A549 (cell line): ENCODE results near the gene MIOX. TPM values are rescaled to one million over a fixed set of nuclear protein-coding genes. Genes with fewer than 3 reads are reported as not detected.

ENCODE experiments used
- ATAC-seq, 2 experiments: fragments of 200-7000 bp in 1 of 2; fragments of >200 bp in 1 of 2; cut with Nextera tagmentation in 1 of 2; cut with Tn5 transposase in 1 of 2; 3 replicates each; pipeline versions ENCODE4 v1.8.0 to v1.9.1; 2018 to 2020; ENCODE audit warnings: mild to moderate bottlenecking in 1 of 2, moderate library complexity in 1 of 2
- CTCF ChIA-PET: fragments of 300-600 bp; sonication (Branson Sonifier 250); formaldehyde crosslinking; extraction: SDS; loops from one replicate; lab custom pipeline; 2021; ENCODE audit warnings: antibody characterized with exemption, inconsistent platforms; lab: Yijun Ruan, JAX
- POLR2A ChIA-PET: fragments of 350-600 bp; formaldehyde crosslinking; extraction: SDS; loops from one replicate; lab custom pipeline; 2021; ENCODE audit warnings: antibody characterized with exemption, inconsistent platforms; lab: Yijun Ruan, JAX
- DNase-seq, 2 experiments: peaks; one replicate each; pipeline versions ENCODE4 v3.0.0 to v3.0.0-alpha.2; 2011 to 2016; ENCODE audit warnings: low read depth in 1 of 2, low spot score in 1 of 2
- FAIRE-seq: peaks from 2 replicates; lab custom pipeline; 2011; peaks lifted over from hg19 to GRCh38; lab: Jason Lieb, UNC
- H3K27ac ChIP-seq, 2 experiments: fragments of >200 bp; sonication (Bioruptor Twin); formaldehyde crosslinking; 3 replicates each; pipeline ENCODE4 v1.5.1; 2016 to 2017
- H3K4me1 ChIP-seq: fragments of >200 bp; sonication (Bioruptor Twin); formaldehyde crosslinking; 3 replicates; pipeline ENCODE4 v1.6.1; 2016
- H3K4me2 ChIP-seq: fragments of >200 bp; sonication (Bioruptor Twin); formaldehyde crosslinking; 3 replicates; pipeline ENCODE4 v1.6.1; 2016
- H3K4me3 ChIP-seq: fragments of >200 bp; sonication (Bioruptor Twin); formaldehyde crosslinking; 3 replicates; pipeline ENCODE4 v1.5.1; 2016
- H3K9me3 ChIP-seq: fragments of >200 bp; sonication (Bioruptor Twin); formaldehyde crosslinking; 3 replicates; pipeline ENCODE4 v1.6.1; 2016
- ATOH8 ChIP-seq: fragments of 250-450 bp; sonication (Bioruptor Pico); IDR thresholded peaks from 2 replicates; pipeline ENCODE4 v1.5.0; 2020; ENCODE audit warnings: low read depth, mild to moderate bottlenecking, moderate library complexity
- CBX2 ChIP-seq: fragments of 200-600 bp; sonication (generic); IDR thresholded peaks from 2 replicates; pipeline ENCODE4 v1.6.1; 2016; ENCODE audit warnings: low read depth, mild to moderate bottlenecking, borderline replicate concordance
- CBX8 ChIP-seq: fragments of 200-600 bp; sonication (generic); IDR thresholded peaks from 2 replicates; pipeline ENCODE4 v1.6.1; 2016
- CHD4 ChIP-seq: fragments of 200-600 bp; sonication (generic); IDR thresholded peaks from 2 replicates; pipeline ENCODE4 v1.6.1; 2016; ENCODE audit warnings: antibody characterized with exemption, mild to moderate bottlenecking, borderline replicate concordance
- HDAC2 ChIP-seq: fragments of 200-600 bp; sonication (generic); IDR thresholded peaks from 2 replicates; pipeline ENCODE4 v1.6.1; 2016
- HOXA7 ChIP-seq: fragments of 250-450 bp; sonication (Bioruptor Pico); IDR thresholded peaks from 2 replicates; pipeline ENCODE4 v1.5.0; 2020; ENCODE audit warnings: mild to moderate bottlenecking, moderate library complexity
- HOXB13 ChIP-seq: fragments of 250-450 bp; sonication (Bioruptor Pico); IDR thresholded peaks from 2 replicates; pipeline ENCODE4 v1.5.0; 2020; ENCODE audit warnings: low read depth, mild to moderate bottlenecking, moderate library complexity
- HOXB5 ChIP-seq: fragments of 250-450 bp; sonication (Bioruptor Pico); IDR thresholded peaks from 2 replicates; pipeline ENCODE4 v1.5.0; 2020; ENCODE audit warnings: mild to moderate bottlenecking, moderate library complexity
- JUNB ChIP-seq: fragments of >200 bp; sonication (Bioruptor Twin); formaldehyde crosslinking; IDR thresholded peaks from 2 replicates; pipeline ENCODE4 v1.6.1; 2016
- KDM1A ChIP-seq: fragments of 200-600 bp; sonication (generic); IDR thresholded peaks from 2 replicates; pipeline ENCODE4 v1.6.1; 2016; ENCODE audit warnings: low read depth, mild to moderate bottlenecking
- KDM5A ChIP-seq: fragments of 200-600 bp; sonication (generic); IDR thresholded peaks from 2 replicates; pipeline ENCODE4 v1.6.1; 2016; ENCODE audit warnings: antibody characterized with exemption, mild to moderate bottlenecking
- NPAS2 ChIP-seq: fragments of 250-450 bp; sonication (Bioruptor Pico); IDR thresholded peaks from 2 replicates; pipeline ENCODE4 v1.8.0; 2022; ENCODE audit warnings: mild to moderate bottlenecking, moderate library complexity, borderline replicate concordance
- POLR2A ChIP-seq: IDR thresholded peaks from 2 replicates; pipeline ENCODE4 v1.6.1; 2012; ENCODE audit warnings: mild to moderate bottlenecking, low read length
- POLR2AphosphoS2 ChIP-seq: conservative IDR thresholded peaks from 2 replicates; pipeline ENCODE4 v1.6.1; 2012; ENCODE audit warnings: low read length, improper control_type of control experiment, inconsistent platforms
- RCOR1 ChIP-seq: fragments of 150-350 bp; IDR thresholded peaks from 2 replicates; pipeline ENCODE4 v1.6.1; 2014; ENCODE audit warnings: antibody characterized with exemption, low read length, low read depth
- RNF2 ChIP-seq: fragments of 200-600 bp; sonication (generic); IDR thresholded peaks from 2 replicates; pipeline ENCODE4 v1.6.1; 2016; ENCODE audit warnings: low read depth, mild to moderate bottlenecking, antibody characterized with exemption, moderate library complexity, borderline replicate concordance
- TFCP2L1 ChIP-seq: fragments of 250-450 bp; sonication (Bioruptor Pico); IDR thresholded peaks from 2 replicates; pipeline ENCODE4 v1.5.0; 2021; ENCODE audit warnings: mild to moderate bottlenecking
- ZC3H11A ChIP-seq: fragments of 450-650 bp; IDR thresholded peaks from 2 replicates; pipeline ENCODE4 v1.6.1; 2014; ENCODE audit warnings: antibody characterized with exemption, mild to moderate bottlenecking
- ZSCAN20 ChIP-seq: fragments of 250-450 bp; sonication (Bioruptor Pico); IDR thresholded peaks from 2 replicates; pipeline ENCODE4 v1.8.0; 2022; ENCODE audit warnings: mild to moderate bottlenecking, moderate library complexity
- WGBS: methylation state at CpG from one replicate; pipeline ENCODE4 v1.1.6; 2017; ENCODE audit errors: missing lambda C conversion rate; 5-methylcytosine and 5-hydroxymethylcytosine counted together
- polyA plus RNA-seq, 4 experiments: library from polyadenylated mRNA; depleted of rRNA in 3 of 4; stranded (reverse); fragments of >200 nt; fragmentation: RNase III in 1 of 4; extraction: RNeasy Plus Mini Kit Qiagen cat#74134 plus additional on column Dnase treatment in 1 of 4; gene quantifications; 2 replicates in 3 of 4; 3 replicates in 1 of 4; pipeline ENCODE4 v1.2.3, GENCODE V29; 2011 to 2017
- TF ChIP-seq, protein P1 (sequence below): fragments of >200 bp; sonication (Bioruptor Twin); formaldehyde crosslinking; IDR thresholded peaks from 3 replicates; pipeline ENCODE4 v1.5.1; 2016
- TF ChIP-seq, protein P2 (sequence below): IDR thresholded peaks from 2 replicates; pipeline ENCODE4 v1.6.1; 2012
- TF ChIP-seq, protein P3 (sequence below): fragments of 450-650 bp; IDR thresholded peaks from 2 replicates; pipeline ENCODE4 v1.6.1; 2014; ENCODE audit warnings: antibody characterized with exemption

MIOX gene
- polyA plus RNA-seq, 2 of the 4 experiments (the other 2 are of a cell fraction), result 0.08 TPM; not detected in 1

GRCh38 chr22:50522806-50523438 lies 36.3 kb downstream of the MIOX start:
- H3K9me3 ChIP-seq, result no peaks in the 10 kb centered on the region
- ChIA-PET CTCF (no interaction called here), POLR2A (interaction anchor here (0.9 kb wide), 1 partner anchor 15 kb away, joined by 6 read pairs; the partner anchor contains the start of genes LMF2 and NCAPH2)
- H3K4me1 ChIP-seq, result peaks cover 14% of the 10 kb centered on the region
- no peak overlapping the region for H3K27ac ChIP-seq
- ATAC-seq (no peak), FAIRE-seq (no peak), DNase-seq (no peak)
- H3K4me3 ChIP-seq, result no peak overlapping the region
- H3K4me2 ChIP-seq, result no peak overlapping the region
- TF ChIP-seq, protein P1, sequence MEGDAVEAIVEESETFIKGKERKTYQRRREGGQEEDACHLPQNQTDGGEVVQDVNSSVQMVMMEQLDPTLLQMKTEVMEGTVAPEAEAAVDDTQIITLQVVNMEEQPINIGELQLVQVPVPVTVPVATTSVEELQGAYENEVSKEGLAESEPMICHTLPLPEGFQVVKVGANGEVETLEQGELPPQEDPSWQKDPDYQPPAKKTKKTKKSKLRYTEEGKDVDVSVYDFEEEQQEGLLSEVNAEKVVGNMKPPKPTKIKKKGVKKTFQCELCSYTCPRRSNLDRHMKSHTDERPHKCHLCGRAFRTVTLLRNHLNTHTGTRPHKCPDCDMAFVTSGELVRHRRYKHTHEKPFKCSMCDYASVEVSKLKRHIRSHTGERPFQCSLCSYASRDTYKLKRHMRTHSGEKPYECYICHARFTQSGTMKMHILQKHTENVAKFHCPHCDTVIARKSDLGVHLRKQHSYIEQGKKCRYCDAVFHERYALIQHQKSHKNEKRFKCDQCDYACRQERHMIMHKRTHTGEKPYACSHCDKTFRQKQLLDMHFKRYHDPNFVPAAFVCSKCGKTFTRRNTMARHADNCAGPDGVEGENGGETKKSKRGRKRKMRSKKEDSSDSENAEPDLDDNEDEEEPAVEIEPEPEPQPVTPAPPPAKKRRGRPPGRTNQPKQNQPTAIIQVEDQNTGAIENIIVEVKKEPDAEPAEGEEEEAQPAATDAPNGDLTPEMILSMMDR, result no peak
- no peak for TF ChIP-seq HOXA7 (CRISPR knock-in tag)
- TF ChIP-seq, protein P2, sequence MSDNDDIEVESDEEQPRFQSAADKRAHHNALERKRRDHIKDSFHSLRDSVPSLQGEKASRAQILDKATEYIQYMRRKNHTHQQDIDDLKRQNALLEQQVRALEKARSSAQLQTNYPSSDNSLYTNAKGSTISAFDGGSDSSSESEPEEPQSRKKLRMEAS, result no peak
- WGBS, result 100% methylated on average over 2 of the region's 22 CpGs

DNA sequence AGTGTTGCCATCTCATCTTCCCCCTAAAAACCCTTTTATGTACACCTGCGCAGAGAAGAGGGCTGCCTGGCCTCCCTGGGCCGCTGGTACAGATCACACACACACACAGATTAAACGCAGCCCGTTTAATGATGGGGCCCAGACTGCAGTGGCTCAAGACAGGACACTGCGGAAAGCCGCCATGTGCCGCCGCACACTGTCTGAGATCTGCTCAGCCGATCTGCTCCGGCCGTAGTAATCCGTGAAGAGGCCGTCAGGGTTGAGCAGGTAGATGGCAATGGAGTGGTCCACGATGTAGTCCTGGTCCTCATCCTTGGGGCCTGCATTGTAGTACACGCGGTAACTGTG lies 36.8 kb downstream of the MIOX start:
- H3K4me2 ChIP-seq, result no peak overlapping the region
- no CpG with 5 or more reads among the region's 16 CpGs for WGBS
- peaks cover 14% of the 10 kb centered on the region for H3K4me1 ChIP-seq
- ATAC-seq (no peak), FAIRE-seq (no peak), DNase-seq (no peak)
- H3K9me3 ChIP-seq, result no peaks in the 10 kb centered on the region
- no peak overlapping the region for H3K27ac ChIP-seq
- ChIA-PET CTCF (no interaction called here), POLR2A (no interaction called here)
- no peak overlapping the region for H3K4me3 ChIP-seq
- no peak for TF ChIP-seq ZC3H11A
- TF ChIP-seq POLR2A, result no peak
- TF ChIP-seq KDM5A, result no peak
- no peak for TF ChIP-seq HDAC2
- TF ChIP-seq RNF2, result no peak
- no peak for TF ChIP-seq CHD4
- TF ChIP-seq RCOR1, result no peak
- TF ChIP-seq KDM1A, result no peak
- TF ChIP-seq HOXA7 (CRISPR knock-in tag), result no peak
- no peak for TF ChIP-seq HOXB13 (CRISPR knock-in tag)
- no peak for TF ChIP-seq HOXB5 (CRISPR knock-in tag)
- no peak for TF ChIP-seq TFCP2L1 (CRISPR knock-in tag)
- TF ChIP-seq, all 56 proteins: peak for 0

- DNase-seq (no peak), FAIRE-seq (no peak), ATAC-seq (no peak)
- peak overlapping the region; percentile 70 for H3K4me3 ChIP-seq
- 90% methylated on average over 11 of the region's 25 CpGs for WGBS
- peak overlapping the region; percentile 96 for H3K4me2 ChIP-seq
- POLR2A ChIA-PET, result interaction anchor here (2.8 kb wide), 1 partner anchor 16 kb away, joined by 36 read pairs; the partner anchor contains the start of genes LMF2 and NCAPH2
- no peaks in the 10 kb centered on the region for H3K9me3 ChIP-seq
- H3K4me1 ChIP-seq, result peaks cover 14% of the 10 kb centered on the region
- CTCF ChIA-PET, result interaction anchor here (1.2 to 2.7 kb wide), 6 partner anchors 9 to 97 kb away, joined by 3 to 31 read pairs (median 18); partner anchors contain the start of genes LMF2, NCAPH2 and SYCE3
- no peak for TF ChIP-seq ATOH8
- TF ChIP-seq RNF2, result no peak
- TF ChIP-seq CBX2, result no peak
- no peak for TF ChIP-seq JUNB
- TF ChIP-seq, protein P3, sequence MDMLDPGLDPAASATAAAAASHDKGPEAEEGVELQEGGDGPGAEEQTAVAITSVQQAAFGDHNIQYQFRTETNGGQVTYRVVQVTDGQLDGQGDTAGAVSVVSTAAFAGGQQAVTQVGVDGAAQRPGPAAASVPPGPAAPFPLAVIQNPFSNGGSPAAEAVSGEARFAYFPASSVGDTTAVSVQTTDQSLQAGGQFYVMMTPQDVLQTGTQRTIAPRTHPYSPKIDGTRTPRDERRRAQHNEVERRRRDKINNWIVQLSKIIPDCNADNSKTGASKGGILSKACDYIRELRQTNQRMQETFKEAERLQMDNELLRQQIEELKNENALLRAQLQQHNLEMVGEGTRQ, result no peak
- no peak for TF ChIP-seq CBX8
- no peak for TF ChIP-seq POLR2AphosphoS2
- no peak for TF ChIP-seq POLR2A
- no peak for TF ChIP-seq HOXB13 (CRISPR knock-in tag)
- TF ChIP-seq NPAS2, result no peak
- no peak for TF ChIP-seq TFCP2L1 (CRISPR knock-in tag)
- no peak for TF ChIP-seq ZSCAN20
- H3K27ac ChIP-seq, result peak overlapping the region; percentile 92 to 99; a peak in 4 of 6 replicates
Observed at GRCh38 chr22:50523806-50524675, 37.4 kb downstream of the MIOX start.
